ENCODE data around the gene RANBP17. TPM values are rescaled to one million over a fixed set of nuclear protein-coding genes. Genes with fewer than 3 reads are reported as not detected.

RANBP17 gene
- total and polyA plus RNA-seq, 2 of the 4 experiments (the other 2 are of a cell fraction), result 8.2 to 29.0 TPM

- BruUV-seq (replicated peaks), result no TSS peak
Measured at GRCh38 chr5:171275841-171276544, 414.2 kb downstream of the RANBP17 start.

More at GRCh38 chr5:171275841-171276544, 414.2 kb downstream of the RANBP17 start:
- no peak overlapping the region for H3K23ac ChIP-seq (ENCODE audit: low read depth, low read length)
- dilution Hi-C loops (cut with HindIII; ENCODE audit: low sequenced_read_pairs, unreplicated experiment), result no loop called here
- H2AK5ac ChIP-seq (ENCODE audit: low read depth, low read length), result no peak overlapping the region; the same call in 1 of the 2 replicates
- H3K4ac ChIP-seq (ENCODE audit: low read depth, low read length), result peak overlapping the region; percentile 13; the same call in 1 of the 2 replicates
- H3K9me3 ChIP-seq (ENCODE audit: control insufficient read depth, insufficient read depth, low read length), result no peaks in the 10 kb centered on the region
- no peak overlapping the region for H3K4me3 ChIP-seq (ENCODE audit: insufficient read depth, low read depth, low read length)
- no peak overlapping the region for H2BK15ac ChIP-seq (ENCODE audit: low read depth, low read length)
- H4K8ac ChIP-seq (ENCODE audit: low read depth in 2 of 2, low read length in 2 of 2), result 0 out of 4 replicates have a peak overlapping the region, but pooled peaks of 1 of the 2 experiments have one; percentile 53
- no peak overlapping the region for H4K5ac ChIP-seq (ENCODE audit: low read depth, low read length)
- no peak overlapping the region for H4K91ac ChIP-seq (ENCODE audit: insufficient read depth, low read depth, low read length)
- ChIA-PET CTCF (interaction anchor here (0.7 kb wide), 1 partner anchor 11 kb away, joined by 3 read pairs; no protein-coding TSS in a partner anchor), POLR2A (ENCODE audit: unreplicated experiment) (no interaction called here)
- H2BK20ac ChIP-seq (ENCODE audit: low read depth, low read length), result no peak overlapping the region
- H3K18ac ChIP-seq (ENCODE audit: low read depth, low read length), result no peak overlapping the region; the same call in 1 of the 2 replicates
- no peak overlapping the region for H3K27ac ChIP-seq (ENCODE audit: insufficient read depth, low read length)
- no peak overlapping the region for H2BK5ac ChIP-seq (ENCODE audit: low read depth, low read length, poor library complexity, severe bottlenecking)
- H4K20me1 ChIP-seq (ENCODE audit: insufficient read depth, low read length), result no peaks in the 10 kb centered on the region
- no peaks in the 10 kb centered on the region for H3K27me3 ChIP-seq (ENCODE audit: control insufficient read depth, insufficient read depth, low read length)
- in situ Hi-C loops (cut with MboI; ENCODE audit: low sequenced_read_pairs), result no loop called here
- WGBS, 2 experiments (ENCODE audit: extremely low coverage in 2 of 2, insufficient read length in 1 of 2), result 80% methylated on average over 1 of the region's 5 CpGs; no CpG with 5 or more reads in 1 of the 2 experiments
- intact Hi-C loops (cut with micrococcal nuclease), result no loop called here
- H3K9me1 ChIP-seq (ENCODE audit: insufficient read depth, low read length), result no peaks in the 10 kb centered on the region
- TF ChIP-seq MAFK (IDR thresholded peaks at IDR 0.05; ENCODE audit: low read depth, low read length) (no peak), MXI1 (IDR thresholded peaks at IDR 0.05; ENCODE audit: borderline replicate concordance, low read depth, low read length) (no peak), RCOR1 (IDR thresholded peaks at IDR 0.05; ENCODE audit: insufficient replicate concordance, low read length) (no peak), CEBPB (IDR thresholded peaks at IDR 0.05; ENCODE audit: low read depth, low read length) (no peak), USF2 (IDR thresholded peaks at IDR 0.05; ENCODE audit: low read depth, low read length) (no peak), NFE2L2 (IDR thresholded peaks at IDR 0.05; ENCODE audit: low read depth, low read length) (no peak), FOS (IDR thresholded peaks at IDR 0.05; ENCODE audit: low read depth, low read length) (no peak), RAD21 (IDR thresholded peaks at IDR 0.05; ENCODE audit: low read length) (no peak), BHLHE40 (IDR thresholded peaks at IDR 0.05; ENCODE audit: low read depth, low read length) (no peak), RFX5 (IDR thresholded peaks at IDR 0.05; ENCODE audit: low read depth, low read length) (no peak), CTCF (conservative IDR thresholded peaks at IDR 0.05; ENCODE audit: low read depth, low read length) (no peak), CHD1 (IDR thresholded peaks at IDR 0.05; ENCODE audit: low read depth, low read length) (no peak), SMC3 (IDR thresholded peaks at IDR 0.05; ENCODE audit: low read depth, low read length) (no peak)
- H2AK9ac ChIP-seq (replicated peaks; ENCODE audit: low read depth, low read length, poor library complexity), result no peak overlapping the region
- H3K4me1 ChIP-seq (ENCODE audit: control insufficient read depth, insufficient read depth, low read length), result peaks cover 12% of the 10 kb centered on the region
- DNase-seq (no peak), ATAC-seq (ENCODE audit: low read depth) (no peak)
- H3K9ac ChIP-seq (ENCODE audit: low read depth, low read length), result no peak overlapping the region
- no peak overlapping the region for H3K56ac ChIP-seq (ENCODE audit: extremely low read depth, insufficient read depth, low read length)
- H3K14ac ChIP-seq (replicated peaks; ENCODE audit: low read depth, low read length), result no peak overlapping the region
- H3K36me3 ChIP-seq (ENCODE audit: control insufficient read depth, insufficient read depth, low read length), result no peaks in the 10 kb centered on the region
- H3K79me1 ChIP-seq (ENCODE audit: low read depth in 1 of 2, low read length in 2 of 2), result no peaks in the 10 kb centered on the region
- no peak overlapping the region for H3K4me2 ChIP-seq (ENCODE audit: low read depth, low read length)
- peak overlapping the region; percentile 10; the same call in 1 of the 2 replicates for H2BK120ac ChIP-seq (ENCODE audit: low read depth, low read length)
- no peak overlapping the region for H2AFZ ChIP-seq (replicated peaks; ENCODE audit: low read length, poor library complexity)

Data from IMR-90 (cell line).